B cell (primary cell): Measurements from ENCODE around the gene COG5. TPM values are rescaled to one million over a fixed set of nuclear protein-coding genes. Genes with fewer than 3 reads are reported as not detected.

Experiments used
- ATAC-seq: fragments of 200-7000 bp; cut with Tn5 transposase; one replicate; pipeline ENCODE4 v1.10.0; 2021; ENCODE audit warnings: low read depth, mild to moderate bottlenecking, moderate number of reproducible peaks, moderate library complexity
- CTCF ChIA-PET: fragments of 350-600 bp; sonication (Branson Sonifier 250); formaldehyde crosslinking; loops from one replicate; lab custom pipeline; 2021; ENCODE audit warnings: antibody characterized with exemption, inconsistent platforms; lab: Charles Lee
- POLR2A ChIA-PET: fragments of 350-600 bp; sonication (Branson Sonifier 250); formaldehyde crosslinking; loops from one replicate; lab custom pipeline; 2021; ENCODE audit warnings: antibody characterized with exemption; lab: Charles Lee
- DNase-seq: peaks from one replicate; pipeline ENCODE4 v3.0.0; 2013
- H2AFZ ChIP-seq: 2 replicates; pipeline ENCODE4 v1.6.1; 2012; ENCODE audit warnings: mild to moderate bottlenecking, low read depth, low read length; ENCODE audit not compliant: insufficient read depth, poor library complexity, severe bottlenecking
- H3K27ac ChIP-seq, 2 donors: 1 replicate in 1 of 2; 2 replicates in 1 of 2; pipeline ENCODE4 v1.5.1; 2012 to 2013; ENCODE audit warnings: low read length in 2 of 2, mild to moderate bottlenecking in 2 of 2, moderate library complexity in 1 of 2
- H3K27me3 ChIP-seq, 4 experiments: fragments of 200-600 bp in 1 of 4; sonication (generic) in 1 of 4; replicated peaks in 1 of 4; 1 replicate in 2 of 4; 2 replicates in 2 of 4; pipeline versions ENCODE4 v1.6.1 to v1.7.0; 2013 to 2016; ENCODE audit warnings: low read length in 3 of 4, mild to moderate bottlenecking in 2 of 4, mixed read lengths in 1 of 4, moderate library complexity in 1 of 4; ENCODE audit not compliant: insufficient read depth in 4 of 4, control insufficient read depth in 3 of 4; ENCODE audit errors: control extremely low read depth in 1 of 4
- H3K36me3 ChIP-seq, 2 experiments: replicated peaks in 1 of 2; 1 replicate in 1 of 2; 2 replicates in 1 of 2; pipeline versions ENCODE4 v1.6.1 to v1.7.1; 2013; ENCODE audit warnings: low read length in 1 of 2; ENCODE audit not compliant: insufficient read depth in 2 of 2, control insufficient read depth in 1 of 2; ENCODE audit errors: control extremely low read depth in 1 of 2, extremely low read depth in 1 of 2
- H3K4me1 ChIP-seq, 2 donors: fragments of 200-600 bp in 1 of 2; sonication (generic) in 1 of 2; 1 replicate in 1 of 2; 2 replicates in 1 of 2; pipeline versions ENCODE4 v1.5.1 to v1.6.1; 2013 to 2017; ENCODE audit warnings: low read length in 2 of 2; ENCODE audit not compliant: control insufficient read depth in 2 of 2, insufficient read depth in 2 of 2
- H3K4me2 ChIP-seq: replicated peaks from 2 replicates; pipeline ENCODE3; 2012; ENCODE audit warnings: mild to moderate bottlenecking, low read depth, low read length; ENCODE audit not compliant: poor library complexity, severe bottlenecking
- H3K4me3 ChIP-seq, 5 experiments: fragments of 200-600 bp in 1 of 5; sonication (generic) in 1 of 5; 1 replicate in 3 of 5; 2 replicates in 2 of 5; pipeline versions ENCODE4 v1.5.1 to v1.7.0; 2011 to 2016; ENCODE audit warnings: low read length in 4 of 5, mild to moderate bottlenecking in 4 of 5, low read depth in 2 of 5, control low read depth in 1 of 5, moderate library complexity in 1 of 5; ENCODE audit not compliant: insufficient read depth in 1 of 5; ENCODE audit errors: control extremely low read depth in 1 of 5, extremely low read depth in 1 of 5
- H3K79me2 ChIP-seq: fragments of 200-600 bp; sonication (generic); one replicate; pipeline ENCODE4 v1.6.0; 2016; ENCODE audit warnings: low read length; ENCODE audit not compliant: control insufficient read depth, insufficient read depth
- H3K9ac ChIP-seq: fragments of 200-600 bp; sonication (generic); 2 replicates; pipeline ENCODE4 v1.6.1; 2017; ENCODE audit warnings: mild to moderate bottlenecking, low read length, moderate library complexity
- H3K9me3 ChIP-seq, 3 donors: one replicate each; pipeline versions ENCODE4 v1.6.1 to v1.7.1; 2013; ENCODE audit warnings: low read length in 2 of 3; ENCODE audit not compliant: control insufficient read depth in 2 of 3, insufficient read depth in 1 of 3; ENCODE audit errors: control extremely low read depth in 1 of 3
- H4K20me1 ChIP-seq: 2 replicates; pipeline ENCODE4 v1.6.0; 2012; ENCODE audit warnings: mild to moderate bottlenecking, low read length; ENCODE audit not compliant: insufficient read depth, control insufficient read depth, poor library complexity, severe bottlenecking
- H3K27ac Mint-ChIP-seq: one replicate; pipeline ENCODE4 v1.8.0; 2021; ENCODE audit warnings: mixed read lengths
- H3K27me3 Mint-ChIP-seq: one replicate; pipeline ENCODE4 v1.8.0; 2021; ENCODE audit warnings: mixed read lengths
- H3K4me1 Mint-ChIP-seq: one replicate; pipeline ENCODE4 v1.8.0; 2021; ENCODE audit warnings: mixed read lengths
- H3K4me3 Mint-ChIP-seq: one replicate; pipeline ENCODE4 v1.8.0; 2021; ENCODE audit warnings: mixed read lengths
- H3K9me3 Mint-ChIP-seq: one replicate; pipeline ENCODE4 v1.8.0; 2022; ENCODE audit warnings: mixed read lengths; ENCODE audit not compliant: insufficient read depth
- CTCF ChIP-seq: fragments of 200-600 bp; IDR thresholded peaks from one replicate; pipeline ENCODE4 v1.8.0; 2022; ENCODE audit warnings: antibody characterized with exemption, mild to moderate bottlenecking
- EZH2 ChIP-seq: IDR thresholded peaks from 2 replicates; pipeline ENCODE4 v1.6.1; 2012; ENCODE audit warnings: borderline replicate concordance, low read depth, mild to moderate bottlenecking, moderate library complexity, low read length; ENCODE audit not compliant: insufficient read depth, poor library complexity, severe bottlenecking
- WGBS: methylation state at CpG from one replicate; pipeline ENCODE4 v1.1.5; 2013; ENCODE audit warnings: missing lambda C conversion rate; ENCODE audit not compliant: insufficient coverage; 5-methylcytosine and 5-hydroxymethylcytosine counted together
- intact Hi-C: fragments of 100-400 bp; cut with micrococcal nuclease; formaldehyde crosslinking; loops from one replicate; pipeline ENCODE4 v1.10.0; 2022
- polyA plus RNA-seq: library from polyadenylated mRNA; depleted of rRNA; stranded (reverse); fragments of >200 nt; gene quantifications from 2 replicates; pipeline ENCODE4 v1.2.3, GENCODE V29; 2012
- total RNA-seq, 2 donors: library from RNA; stranded (reverse); fragments of 120-200 nt in 1 of 2; gene quantifications; 1 replicate in 1 of 2; 2 replicates in 1 of 2; pipeline versions ENCODE4 v1.2.3 to v1.2.4, GENCODE V29; 2013 to 2022

COG5 gene
- total and polyA plus RNA-seq, 2 donors (not counting 1 experiment from before 2014, with no cell fraction given), result 7.0 to 73.0 TPM

- no peak overlapping the region for H3K9ac ChIP-seq
- no peak overlapping the region for H3K4me3 ChIP-seq
- H3K4me2 ChIP-seq, result no peak overlapping the region
- H4K20me1 ChIP-seq, result no peaks in the 10 kb centered on the region
- CTCF ChIA-PET, result no interaction called here
- no peaks in the 10 kb centered on the region for H3K79me2 ChIP-seq
- TF ChIP-seq EZH2 (no peak), CTCF (no peak)
- POLR2A ChIA-PET, result no interaction called here
- H3K27me3 ChIP-seq, result no peaks in the 10 kb centered on the region
- no peak overlapping the region for H2AFZ ChIP-seq
- H3K9me3 ChIP-seq, result no peaks in the 10 kb centered on the region
- no CpG with 5 or more reads among the region's 2 CpGs for WGBS
- Mint-ChIP-seq H3K4me1 (no peaks in the 10 kb centered on the region), H3K9me3 (no peaks in the 10 kb centered on the region), H3K27ac (no peak overlapping the region), H3K4me3 (no peak overlapping the region), H3K27me3 (no peaks in the 10 kb centered on the region)
- no peaks in the 10 kb centered on the region for H3K4me1 ChIP-seq
- H3K27ac ChIP-seq, result no peak overlapping the region
- DNase-seq, result no peak
- intact Hi-C loops, result no loop called here
- H3K36me3 ChIP-seq, result no peaks in the 10 kb centered on the region
- no peak for ATAC-seq
Observed at GRCh38 chr7:107158028-107158427, 405.7 kb downstream of the COG5 start.

- POLR2A ChIA-PET, result interaction anchor here (0.9 kb wide), 1 partner anchor 16 kb away, joined by 6 read pairs; no protein-coding TSS in a partner anchor
- CTCF ChIA-PET, result interaction anchor here (0.7 to 1.8 kb wide), 2 partner anchors 10 to 376 kb away, joined by 3 to 7 read pairs; no protein-coding TSS in a partner anchor
Observed at GRCh38 chr7:107157091-107157490, 406.6 kb downstream of the COG5 start.

More at GRCh38 chr7:107157091-107157490, 406.6 kb downstream of the COG5 start:
- Histone ChIP-seq H2AFZ (no peak overlapping the region), H4K20me1 (no peaks in the 10 kb centered on the region), H3K9ac (no peak overlapping the region), H3K4me2 (no peak overlapping the region), H3K27me3 (no peaks in the 10 kb centered on the region), H3K4me3 (no peak overlapping the region), H3K79me2 (no peaks in the 10 kb centered on the region), H3K4me1 (no peaks in the 10 kb centered on the region), H3K36me3 (no peaks in the 10 kb centered on the region), H3K27ac (no peak overlapping the region), H3K9me3 (no peaks in the 10 kb centered on the region)
- TF ChIP-seq EZH2 (no peak), CTCF (no peak)
- H3K4me3 Mint-ChIP-seq, result no peak overlapping the region
- no peak for DNase-seq
- no peaks in the 10 kb centered on the region for H3K27me3 Mint-ChIP-seq
- no peak overlapping the region for H3K27ac Mint-ChIP-seq
- WGBS, result 96% methylated on average over 6 of the region's 7 CpGs
- no peaks in the 10 kb centered on the region for H3K9me3 Mint-ChIP-seq
- no peaks in the 10 kb centered on the region for H3K4me1 Mint-ChIP-seq
- intact Hi-C loops, result no loop called here
- no peak for ATAC-seq
